ENCODE data around the gene GPR135. TPM values are rescaled to one million over a fixed set of nuclear protein-coding genes. Genes with fewer than 3 reads are reported as not detected.

Gene GPR135
- total and polyA plus RNA-seq, 2 donors from 2014 or later = 0.77 to 3.0 TPM

- no peak for DNase-seq
- no peak overlapping the region for H3K27ac ChIP-seq (ENCODE audit: low read depth in 2 of 2, low read length in 2 of 2)
- intact Hi-C loops (cut with DNase I) = no loop called here
- H3K27me3 ChIP-seq (ENCODE audit: control insufficient read depth, insufficient read depth, low read length) = no peaks in the 10 kb centered on the region
- no peaks in the 10 kb centered on the region for H3K36me3 ChIP-seq (ENCODE audit: control insufficient read depth in 2 of 3, insufficient read depth in 3 of 3, low read length in 3 of 3)
- no peaks in the 10 kb centered on the region for H3K9me3 ChIP-seq (ENCODE audit: control insufficient read depth in 2 of 3, insufficient read depth in 1 of 3, low read length in 3 of 3)
- no peak overlapping the region for H3K4me3 ChIP-seq (ENCODE audit: low read length in 3 of 3)
- TF ChIP-seq CTCF (IDR thresholded peaks at IDR 0.05; ENCODE audit: borderline replicate concordance, extremely low read depth, insufficient read depth) = no peak
- no peak overlapping the region for H3K9ac ChIP-seq (ENCODE audit: low read length in 3 of 3)
- FAIRE-seq = no peak
- H3K4me1 ChIP-seq (ENCODE audit: control insufficient read depth in 2 of 3, insufficient read depth in 2 of 3, low read depth in 1 of 3, low read length in 3 of 3) = no peaks in the 10 kb centered on the region
Observed at GRCh38 chr14:59417311-59417710, 47.9 kb downstream of the GPR135 start.

- intact Hi-C loops (cut with DNase I) = no loop called here
- Histone ChIP-seq H3K27me3 (ENCODE audit: control insufficient read depth, insufficient read depth, low read length) (no peaks in the 10 kb centered on the region), H3K4me1 (ENCODE audit: control insufficient read depth in 2 of 3, insufficient read depth in 2 of 3, low read depth in 1 of 3, low read length in 3 of 3) (no peaks in the 10 kb centered on the region), H3K27ac (ENCODE audit: low read depth in 2 of 2, low read length in 2 of 2) (no peak overlapping the region), H3K4me3 (ENCODE audit: low read length in 3 of 3) (no peak overlapping the region), H3K36me3 (ENCODE audit: control insufficient read depth in 2 of 3, insufficient read depth in 3 of 3, low read length in 3 of 3) (no peaks in the 10 kb centered on the region), H3K9me3 (ENCODE audit: control insufficient read depth in 2 of 3, insufficient read depth in 1 of 3, low read length in 3 of 3) (no peaks in the 10 kb centered on the region), H3K9ac (ENCODE audit: low read length in 3 of 3) (no peak overlapping the region)
- no peak for DNase-seq
- FAIRE-seq = no peak
- no peak for TF ChIP-seq CTCF (IDR thresholded peaks at IDR 0.05; ENCODE audit: borderline replicate concordance, extremely low read depth, insufficient read depth)
Observed at GRCh38 chr14:59415836-59416602, 49.2 kb downstream of the GPR135 start.

Other genes with a start within 250 kb of the GPR135 start
- 31.3 TPM for gene L3HYPDH, start 19.0 kb upstream of the GPR135 start, total RNA-seq
- gene L3HYPDH, start 19.0 kb upstream of the GPR135 start, polyA plus RNA-seq (ENCODE audit: insufficient read depth, low read depth, low replicate concordance) = 25.6 TPM
- gene JKAMP, start 19.1 kb upstream of the GPR135 start, total RNA-seq = 40.4 TPM
- gene JKAMP, start 19.1 kb upstream of the GPR135 start, polyA plus RNA-seq (ENCODE audit: insufficient read depth, low read depth, low replicate concordance) = 48.3 TPM
- not detected for gene CCDC175, start 111.4 kb upstream of the GPR135 start, total RNA-seq
- not detected for gene CCDC175, start 111.4 kb upstream of the GPR135 start, polyA plus RNA-seq (ENCODE audit: insufficient read depth, low read depth, low replicate concordance)

Data from kidney (tissue), 14 donors.